HG03064 (cell line): Measurements from ENCODE around the gene GLUD1.
"Not testable (repeated sequence)": the region's sequence is repeated elsewhere in the genome, so short reads cannot be mapped to it uniquely, and the experiment has no call there.

Experiments
- ATAC-seq: cut with Tn5 transposase; IDR thresholded peaks from one replicate; pipeline ENCODE4 v1.9.1; 2021; ENCODE audit warnings: low read depth; ENCODE audit not compliant: unreplicated experiment

The GLUD1 gene

GRCh38 chr10:87007674-87008073 lies 87.0 kb downstream of the GLUD1 start:
- not testable (repeated sequence) for ATAC-seq

DNA sequence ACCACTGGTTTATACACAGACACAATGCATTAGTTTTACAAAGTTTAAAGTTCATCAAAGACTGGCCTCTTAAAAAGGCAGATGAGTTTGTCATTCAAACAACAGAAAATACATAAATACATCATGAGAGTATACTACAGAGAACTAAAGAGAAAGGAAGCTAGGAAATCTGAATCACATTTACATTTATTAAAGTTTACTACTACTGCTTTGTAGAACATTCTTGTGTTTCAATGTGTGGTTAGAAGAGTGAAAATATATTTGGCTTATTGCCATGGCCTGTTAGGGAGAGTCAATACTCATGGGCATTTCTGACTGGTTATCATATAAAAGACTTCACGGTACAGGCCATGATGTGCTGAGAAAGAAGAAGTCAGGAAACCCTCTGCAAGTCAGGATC lies 87.5 kb downstream of the GLUD1 start:
- ATAC-seq, result not testable (repeated sequence)

DNA sequence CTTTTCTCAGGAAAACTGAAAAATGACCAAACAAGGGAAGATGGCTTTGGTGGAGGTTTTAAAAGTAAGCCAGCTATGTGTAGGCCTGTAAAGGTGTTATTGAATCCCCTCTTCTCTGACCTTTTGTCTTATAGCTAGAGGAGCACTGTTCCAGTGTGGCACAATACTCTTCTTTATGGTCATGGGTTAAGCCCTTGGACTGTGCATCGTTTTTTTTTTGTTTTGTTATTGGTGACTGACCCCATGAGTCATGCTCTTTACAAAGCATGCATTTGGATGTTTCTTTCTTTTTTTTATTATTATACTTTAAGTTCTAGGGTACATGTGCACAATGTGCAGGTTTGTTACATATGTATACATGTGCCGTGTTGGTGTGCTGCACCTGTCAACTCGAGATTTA lies 94.2 kb downstream of the GLUD1 start:
- ATAC-seq, result no peak
